HEK293 (cell line): ENCODE results near the gene VEZF1.

ENCODE experiments used
- CTCF ChIA-PET: fragments of 350-600 bp; formaldehyde crosslinking; extraction: SDS; loops from one replicate; lab custom pipeline; 2021; ENCODE audit warnings: antibody characterized with exemption; lab: Yijun Ruan, JAX
- POLR2A ChIA-PET: fragments of 300-600 bp; formaldehyde crosslinking; extraction: SDS; loops from one replicate; lab custom pipeline; 2020; ENCODE audit warnings: antibody characterized with exemption, inconsistent platforms; lab: Yijun Ruan, JAX
- H3K27ac ChIP-seq: fragments of 200-500 bp; sonication (Bioruptor generic); 2 replicates; pipeline ENCODE4 v1.5.1; 2014; ENCODE audit warnings: low read depth, low read length, control low read depth, inconsistent platforms; ENCODE audit errors: extremely low read depth
- H3K36me3 ChIP-seq, 2 experiments: fragments of 200-500 bp in 1 of 2; sonication (Bioruptor generic) in 1 of 2; 1 replicate in 1 of 2; 2 replicates in 1 of 2; pipeline ENCODE4 v1.5.1; 2014 to 2017; ENCODE audit warnings: inconsistent platforms in 2 of 2, low read length in 2 of 2; ENCODE audit not compliant: control insufficient read depth in 2 of 2, insufficient read depth in 1 of 2
- H3K4me1 ChIP-seq: fragments of 200-500 bp; sonication (Bioruptor generic); 2 replicates; pipeline ENCODE4 v1.5.1; 2014; ENCODE audit warnings: mild to moderate bottlenecking, low read length, inconsistent platforms; ENCODE audit not compliant: control insufficient read depth, insufficient read depth
- H3K4me3 ChIP-seq: 2 replicates; pipeline ENCODE4 v1.5.1; 2011; ENCODE audit warnings: low read depth, mild to moderate bottlenecking, control low read depth, low read length, moderate library complexity
- H3K9me3 ChIP-seq: fragments of 200-500 bp; sonication (Bioruptor generic); 2 replicates; pipeline ENCODE4 v1.5.1; 2014; ENCODE audit warnings: low read depth, low read length, inconsistent platforms; ENCODE audit not compliant: control insufficient read depth, insufficient read depth
- GLIS1 ChIP-seq: fragments of 450-650 bp; formaldehyde crosslinking; IDR thresholded peaks from 2 replicates; pipeline ENCODE4 v1.5.1; 2016; ENCODE audit warnings: missing biosample characterization, missing genetic modification characterization
- KLF8 ChIP-seq: fragments of 450-650 bp; formaldehyde crosslinking; IDR thresholded peaks from 2 replicates; pipeline ENCODE4 v1.5.1; 2016; ENCODE audit warnings: missing biosample characterization, missing genetic modification characterization
- SCRT1 ChIP-seq: fragments of 450-650 bp; formaldehyde crosslinking; IDR thresholded peaks from 2 replicates; pipeline ENCODE4 v1.5.1; 2016; ENCODE audit warnings: missing biosample characterization, missing genetic modification characterization, borderline replicate concordance
- SCRT2 ChIP-seq: fragments of 450-650 bp; formaldehyde crosslinking; IDR thresholded peaks from 2 replicates; pipeline ENCODE4 v1.5.1; 2016; ENCODE audit warnings: missing biosample characterization, missing genetic modification characterization
- YY1 ChIP-seq: fragments of 450-650 bp; formaldehyde crosslinking; IDR thresholded peaks from 2 replicates; pipeline ENCODE4 v1.5.1; 2018; ENCODE audit warnings: missing biosample characterization, missing genetic modification characterization
- ZFHX2 ChIP-seq: fragments of 450-650 bp; formaldehyde crosslinking; conservative IDR thresholded peaks from 2 replicates; pipeline ENCODE4 v1.5.1; 2016; ENCODE audit warnings: missing biosample characterization, missing genetic modification characterization
- ZNF248 ChIP-seq: fragments of 450-650 bp; formaldehyde crosslinking; IDR thresholded peaks from 2 replicates; pipeline ENCODE4 v1.5.1; 2017; ENCODE audit warnings: missing biosample characterization, missing genetic modification characterization
- ZNF350 ChIP-seq: fragments of 450-650 bp; formaldehyde crosslinking; IDR thresholded peaks from 2 replicates; pipeline ENCODE4 v1.5.0; 2017; ENCODE audit warnings: missing biosample characterization, mild to moderate bottlenecking, missing genetic modification characterization
- ZNF362 ChIP-seq: fragments of 450-650 bp; formaldehyde crosslinking; IDR thresholded peaks from 2 replicates; pipeline ENCODE4 v1.5.1; 2016; ENCODE audit warnings: missing biosample characterization, missing genetic modification characterization
- ZNF473 ChIP-seq: fragments of 450-650 bp; formaldehyde crosslinking; IDR thresholded peaks from 2 replicates; pipeline ENCODE4 v1.5.1; 2017; ENCODE audit warnings: missing biosample characterization, missing genetic modification characterization
- ZNF645 ChIP-seq: fragments of 450-650 bp; formaldehyde crosslinking; IDR thresholded peaks from 2 replicates; pipeline ENCODE4; 2016; ENCODE audit warnings: missing biosample characterization, missing genetic modification characterization
- ZNF664 ChIP-seq: fragments of 450-650 bp; formaldehyde crosslinking; IDR thresholded peaks from 2 replicates; pipeline ENCODE4 v1.5.1; 2016; ENCODE audit warnings: missing biosample characterization, missing genetic modification characterization
- ZNF692 ChIP-seq: fragments of 450-650 bp; formaldehyde crosslinking; IDR thresholded peaks from 2 replicates; pipeline ENCODE4 v1.5.1; 2016; ENCODE audit warnings: missing biosample characterization, missing genetic modification characterization

The VEZF1 gene

GRCh38 chr17:58020401-58020800 is 32.3 kb upstream of the VEZF1 start (continued):
- TF ChIP-seq KLF8 (no peak), ZNF692 (tag by site-specific recombination) (peak; percentile 28; the same call in 1 of the 2 replicates), ZNF645 (tag by site-specific recombination) (no peak), YY1 (no peak), ZFHX2 (peak; percentile 91), ZNF248 (no peak)

- Histone ChIP-seq H3K9me3 (no peaks in the 10 kb centered on the region), H3K4me1 (peaks cover 15% of the 10 kb centered on the region)
- TF ChIP-seq ZNF350 (no peak), GLIS1 (tag by site-specific recombination) (peak; percentile 91)
- TF ChIP-seq, all 188 proteins: peak for 1
- POLR2A ChIA-PET, result no interaction called here
- H3K36me3 ChIP-seq, result no peaks in the 10 kb centered on the region
- no peak overlapping the region for H3K4me3 ChIP-seq
- CTCF ChIA-PET, result interaction anchor here (0.5 to 0.7 kb wide), 2 partner anchors 10 to 251 kb away, joined by 3 read pairs; no protein-coding TSS in a partner anchor
- H3K27ac ChIP-seq, result no peak overlapping the region
Observed at GRCh38 chr17:58019521-58019920, 31.5 kb upstream of the VEZF1 start.

GRCh38 chr17:58019039-58019438 is 31.0 kb upstream of the VEZF1 start:
- Histone ChIP-seq H3K4me3 (no peak overlapping the region), H3K9me3 (no peaks in the 10 kb centered on the region), H3K27ac (no peak overlapping the region), H3K4me1 (peaks cover 15% of the 10 kb centered on the region), H3K36me3 (no peaks in the 10 kb centered on the region)
- POLR2A ChIA-PET, result no interaction called here
- CTCF ChIA-PET, result interaction anchor here (0.5 to 2.2 kb wide), 3 partner anchors 10 to 29 kb away, joined by 3 to 9 read pairs (median 3); no protein-coding TSS in a partner anchor
- TF ChIP-seq ZNF362 (no peak), ZNF664 (tag by site-specific recombination) (peak; percentile 63; the same call in 1 of the 2 replicates)

- POLR2A ChIA-PET, result interaction anchor here (0.6 to 1.1 kb wide), 3 partner anchors 49 to 136 kb away, joined by 4 to 10 read pairs (median 9); partner anchors contain the start of gene DYNLL2
- Histone ChIP-seq H3K9me3 (no peaks in the 10 kb centered on the region), H3K4me1 (no peaks in the 10 kb centered on the region), H3K4me3 (no peak overlapping the region), H3K36me3 (peaks cover 6 to 10% of the 10 kb centered on the region in 2 experiments; a peak in 2 of 3 replicates), H3K27ac (no peak overlapping the region)
- TF ChIP-seq SCRT2 (tag by site-specific recombination) (peak; percentile 89), ZNF473 (tag by site-specific recombination) (no peak), SCRT1 (tag by site-specific recombination) (peak; percentile 70; the same call in 1 of the 2 replicates)
- CTCF ChIA-PET, result no interaction called here
Observed at GRCh38 chr17:58010067-58010799, 22.2 kb upstream of the VEZF1 start.
